NB4 (cell line): Measurements from ENCODE around the gene LGALS1.
"Not testable (repeated sequence)": the region's sequence is repeated elsewhere in the genome, so short reads cannot be mapped to it uniquely, and the experiment has no call there.

Experiments used
- DNase-seq: peaks from one replicate; pipeline ENCODE4 v3.0.0; 2010; ENCODE audit warnings: low read depth
- H3K4me3 ChIP-seq: one replicate; pipeline ENCODE4 v1.5.1; 2011; ENCODE audit warnings: mild to moderate bottlenecking, low read depth, low read length, moderate library complexity
- MYC ChIP-seq: IDR thresholded peaks from 2 replicates; pipeline ENCODE4 v1.6.1; 2011; ENCODE audit warnings: low read depth, low read length
- POLR2A ChIP-seq: IDR thresholded peaks from 2 replicates; pipeline ENCODE4 v1.6.1; 2011; ENCODE audit warnings: mild to moderate bottlenecking; ENCODE audit not compliant: insufficient read length; ENCODE audit errors: extremely low read depth
- TF ChIP-seq, protein P1 (sequence below): IDR thresholded peaks from one replicate; pipeline ENCODE4 v1.5.1; 2012; ENCODE audit warnings: low read depth, low read length
- TF ChIP-seq, protein P2 (sequence below): IDR thresholded peaks from 2 replicates; pipeline ENCODE4 v1.6.1; 2011; ENCODE audit warnings: low read depth, low read length

The LGALS1 gene

DNA sequence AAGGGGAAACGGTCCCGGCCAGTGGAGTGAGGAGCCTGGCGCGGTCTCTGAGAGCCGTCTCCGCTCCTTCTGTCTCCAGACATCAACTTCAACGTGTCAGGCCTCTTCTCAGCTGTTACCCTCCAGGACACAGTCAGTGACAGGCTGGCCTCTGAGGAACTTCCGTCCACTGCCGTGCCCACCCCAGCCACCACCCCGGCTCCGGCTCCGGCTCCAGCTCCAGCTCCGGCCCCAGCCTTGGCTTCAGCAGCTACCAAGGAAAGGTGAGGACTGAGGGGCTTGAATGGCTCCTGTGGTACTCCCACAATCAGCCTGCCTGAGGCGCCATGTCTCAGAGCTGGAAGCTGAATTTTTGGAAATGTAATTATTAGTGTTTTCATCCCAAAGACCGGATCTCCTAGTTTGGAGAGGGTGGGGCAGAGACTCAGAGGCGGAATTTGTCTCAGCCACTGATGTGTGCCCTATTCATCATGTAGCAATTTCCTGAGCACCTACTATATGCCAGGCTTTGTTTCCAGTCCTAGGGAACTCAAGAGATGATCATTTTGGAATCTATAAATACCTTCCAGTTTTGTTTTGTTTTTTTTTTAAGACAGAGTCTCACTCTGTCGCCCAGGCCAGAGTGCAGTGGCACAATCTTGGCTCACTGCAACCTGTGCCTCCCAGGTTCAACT, 24.8 kb upstream of the LGALS1 start:
- DNase-seq = no peak
- TF ChIP-seq POLR2A = no peak
- TF ChIP-seq, protein P1, sequence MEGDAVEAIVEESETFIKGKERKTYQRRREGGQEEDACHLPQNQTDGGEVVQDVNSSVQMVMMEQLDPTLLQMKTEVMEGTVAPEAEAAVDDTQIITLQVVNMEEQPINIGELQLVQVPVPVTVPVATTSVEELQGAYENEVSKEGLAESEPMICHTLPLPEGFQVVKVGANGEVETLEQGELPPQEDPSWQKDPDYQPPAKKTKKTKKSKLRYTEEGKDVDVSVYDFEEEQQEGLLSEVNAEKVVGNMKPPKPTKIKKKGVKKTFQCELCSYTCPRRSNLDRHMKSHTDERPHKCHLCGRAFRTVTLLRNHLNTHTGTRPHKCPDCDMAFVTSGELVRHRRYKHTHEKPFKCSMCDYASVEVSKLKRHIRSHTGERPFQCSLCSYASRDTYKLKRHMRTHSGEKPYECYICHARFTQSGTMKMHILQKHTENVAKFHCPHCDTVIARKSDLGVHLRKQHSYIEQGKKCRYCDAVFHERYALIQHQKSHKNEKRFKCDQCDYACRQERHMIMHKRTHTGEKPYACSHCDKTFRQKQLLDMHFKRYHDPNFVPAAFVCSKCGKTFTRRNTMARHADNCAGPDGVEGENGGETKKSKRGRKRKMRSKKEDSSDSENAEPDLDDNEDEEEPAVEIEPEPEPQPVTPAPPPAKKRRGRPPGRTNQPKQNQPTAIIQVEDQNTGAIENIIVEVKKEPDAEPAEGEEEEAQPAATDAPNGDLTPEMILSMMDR = no peak
- TF ChIP-seq, protein P2, sequence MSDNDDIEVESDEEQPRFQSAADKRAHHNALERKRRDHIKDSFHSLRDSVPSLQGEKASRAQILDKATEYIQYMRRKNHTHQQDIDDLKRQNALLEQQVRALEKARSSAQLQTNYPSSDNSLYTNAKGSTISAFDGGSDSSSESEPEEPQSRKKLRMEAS = no peak
- TF ChIP-seq MYC = no peak
- H3K4me3 ChIP-seq = no peak overlapping the region

DNA sequence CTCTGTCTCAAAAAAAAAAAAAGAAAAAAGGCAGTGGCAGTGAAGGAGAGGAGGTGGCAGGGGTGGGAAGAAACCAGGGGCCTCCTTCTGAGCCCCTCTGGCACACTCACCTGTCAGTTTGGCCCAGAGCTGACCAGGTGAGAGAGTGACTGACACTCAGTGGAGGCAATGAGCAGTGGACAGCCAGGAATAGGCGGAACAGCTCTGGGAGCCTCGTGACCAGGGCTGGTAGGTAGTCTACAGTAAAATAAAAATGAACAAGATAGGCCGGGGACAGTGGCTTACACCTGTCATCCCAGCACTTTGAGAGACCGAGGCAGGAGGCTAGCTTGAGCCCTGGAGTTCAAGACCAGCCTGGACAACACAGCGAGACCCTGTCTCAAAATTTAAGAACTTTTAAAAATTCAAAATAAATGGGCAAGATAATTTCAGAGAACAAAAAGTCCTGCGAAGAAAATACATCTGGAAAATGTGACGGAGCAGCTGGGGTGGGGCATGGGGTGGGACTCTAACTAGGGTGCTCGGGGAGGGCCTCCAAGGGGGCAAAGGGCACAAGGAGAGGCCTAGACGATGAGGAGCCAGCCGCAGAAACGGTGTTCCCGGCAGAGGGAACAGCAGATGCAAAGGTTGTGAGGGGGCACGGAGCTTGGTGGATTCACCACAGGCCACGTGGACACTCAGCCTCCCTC, 20.7 kb upstream of the LGALS1 start:
- H3K4me3 ChIP-seq = no peak overlapping the region
- DNase-seq = no peak
- TF ChIP-seq, protein P1 = no peak
- TF ChIP-seq, protein P2 = no peak
- TF ChIP-seq POLR2A (no peak), MYC (no peak)

DNA sequence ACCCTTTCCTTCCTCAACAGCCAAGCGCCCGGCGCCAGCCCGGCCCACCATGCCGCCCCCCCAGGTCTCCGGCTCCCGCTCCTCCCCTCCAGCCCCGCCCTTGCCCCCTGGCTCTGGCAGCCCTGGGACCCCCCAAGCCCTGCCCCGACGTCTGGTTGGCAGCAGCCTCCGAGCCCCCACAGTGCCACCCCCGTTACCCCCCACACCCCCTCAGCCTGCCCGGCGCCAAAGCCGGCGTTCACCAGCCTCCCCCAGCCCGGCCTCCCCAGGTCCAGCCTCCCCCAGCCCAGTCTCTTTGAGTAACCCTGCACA, 20.2 kb upstream of the LGALS1 start:
- no peak overlapping the region for H3K4me3 ChIP-seq
- TF ChIP-seq, protein P2 = no peak
- TF ChIP-seq MYC (no peak), POLR2A (no peak)
- TF ChIP-seq, protein P1 = no peak

DNA sequence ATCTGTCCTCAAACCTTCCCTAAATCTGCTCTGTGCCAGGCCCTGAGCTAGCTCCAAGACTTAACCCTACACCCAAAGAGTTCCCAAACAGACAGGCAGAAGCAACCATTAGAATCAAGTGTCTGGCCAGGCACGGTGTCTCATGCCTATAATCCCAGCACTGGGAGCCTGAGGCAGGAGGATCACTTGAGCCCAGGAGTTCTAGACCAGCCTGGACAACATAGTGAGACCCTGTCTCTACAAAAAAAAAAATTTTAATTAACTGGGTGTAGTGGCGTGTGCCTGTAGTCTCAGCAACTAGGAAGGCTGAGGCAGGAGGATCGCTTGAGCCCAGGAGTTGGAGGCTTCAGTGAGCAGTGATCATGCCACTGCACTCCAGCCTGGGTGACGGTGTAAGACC, 18.9 kb upstream of the LGALS1 start:
- DNase-seq, H3K4me3 ChIP-seq: not testable (repeated sequence)

More for the DNA sequence above, 20.2 kb upstream of the LGALS1 start:
- DNase-seq = no peak

DNA sequence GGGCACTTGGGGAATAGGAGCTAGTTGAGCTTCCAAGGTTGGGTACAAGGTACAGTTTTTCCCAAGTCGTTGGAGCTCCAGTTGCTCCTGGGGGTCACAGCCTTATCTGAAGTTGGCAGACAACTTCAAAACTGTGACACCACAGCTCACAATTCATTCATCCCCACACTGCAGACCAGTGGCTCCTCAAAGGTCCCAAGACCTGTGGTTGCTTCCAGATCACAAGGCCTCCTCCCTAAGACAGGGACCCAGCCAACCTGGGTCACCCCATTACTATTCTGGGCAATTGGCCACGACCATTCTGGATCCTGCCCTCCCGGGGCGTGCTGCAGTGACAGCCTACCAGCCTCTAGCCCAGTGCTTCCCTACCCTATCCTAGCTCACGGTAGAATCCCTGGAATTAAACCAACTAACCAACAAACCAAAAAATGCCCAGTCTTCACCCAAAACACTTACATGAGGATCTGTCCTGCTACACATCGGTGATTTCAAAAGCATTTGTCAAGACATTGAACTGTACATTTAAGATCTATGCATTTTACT, 17.8 kb upstream of the LGALS1 start:
- TF ChIP-seq POLR2A = peak; percentile 32
- TF ChIP-seq, protein P2 = no peak
- peak; percentile 57 for DNase-seq
- H3K4me3 ChIP-seq = peak overlapping the region; percentile 83

DNA sequence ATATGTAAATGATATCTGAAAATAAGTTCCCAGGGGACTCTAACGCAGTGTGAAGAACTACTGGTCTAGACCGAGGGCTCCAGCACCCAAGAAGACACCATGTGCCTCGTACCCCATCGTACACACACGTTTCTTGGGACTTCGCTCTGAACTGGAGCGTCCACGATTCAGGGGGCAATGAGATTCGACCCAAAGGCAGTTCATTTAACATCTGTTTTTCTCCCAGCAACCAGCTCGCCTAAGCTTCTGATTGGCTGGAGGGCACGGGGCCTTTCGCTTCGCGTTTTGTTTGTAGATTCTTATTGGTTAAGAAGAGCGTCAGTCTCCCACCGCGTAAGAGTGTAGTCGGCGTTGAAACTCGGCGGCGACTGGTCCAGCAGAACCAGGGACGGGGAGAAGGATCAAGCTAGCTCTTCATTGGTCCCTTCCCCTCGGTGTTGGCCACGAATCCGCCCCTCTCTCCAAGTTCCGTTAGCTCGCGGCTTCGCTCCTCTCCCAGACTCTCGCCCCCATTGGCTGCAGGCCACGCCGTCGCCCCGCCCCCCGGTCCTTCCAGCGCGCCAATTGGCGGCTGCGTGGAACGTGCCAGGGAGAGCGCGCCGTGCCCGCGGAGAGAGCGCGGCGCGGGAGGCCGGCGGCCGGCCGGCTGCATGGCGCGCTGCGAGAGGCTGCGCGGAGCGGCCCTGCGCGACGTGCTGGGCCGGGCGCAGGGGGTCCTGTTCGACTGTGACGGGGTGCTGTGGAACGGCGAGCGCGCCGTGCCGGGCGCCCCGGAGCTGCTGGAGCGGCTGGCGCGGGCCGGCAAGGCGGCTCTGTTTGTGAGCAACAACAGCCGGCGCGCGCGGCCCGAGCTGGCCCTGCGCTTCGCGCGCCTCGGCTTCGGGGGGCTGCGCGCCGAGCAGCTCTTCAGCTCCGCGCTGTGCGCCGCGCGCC, 17.0 kb upstream of the LGALS1 start, which contains the start of gene PDXP:
PDXP (plus strand) TSS at position 591 of the 933 bp plus-strand sequence; CDS start at position 651, 60 bp downstream.
- H3K4me3 ChIP-seq = peak within 1 kb of the TSS; percentile 83

More for the DNA sequence above, 17.0 kb upstream of the LGALS1 start, which contains the start of gene PDXP:
- DNase-seq = peak; percentile 100
- TF ChIP-seq, protein P1 = no peak
- TF ChIP-seq POLR2A = peak; percentile 63
- TF ChIP-seq MYC = peak; percentile 8; the same call in 1 of the 2 replicates
- TF ChIP-seq, protein P2 = peak; percentile 58
